SK-N-SH treated with all-trans-retinoic acid at 6 μM for 48 hours (cell line): ENCODE results near the gene PMAIP1.

Experiments used
- ARNTL ChIP-seq: fragments of 450-650 bp; formaldehyde crosslinking; IDR thresholded peaks from 2 replicates; pipeline ENCODE4 v1.5.0; 2020; ENCODE audit warnings: low read depth, mild to moderate bottlenecking, moderate library complexity, borderline replicate concordance
- CREB5 ChIP-seq: fragments of 250-450 bp; sonication (Bioruptor Pico); IDR thresholded peaks from 2 replicates; pipeline ENCODE4 v1.5.1; 2020; ENCODE audit warnings: low read depth, mild to moderate bottlenecking, moderate library complexity
- CSDC2 ChIP-seq: fragments of 250-450 bp; sonication (Bioruptor Pico); IDR thresholded peaks from 2 replicates; pipeline ENCODE4 v1.5.0; 2020; ENCODE audit warnings: mild to moderate bottlenecking, moderate library complexity
- CSRNP3 ChIP-seq: fragments of 250-450 bp; sonication (Bioruptor Pico); IDR thresholded peaks from 2 replicates; pipeline ENCODE4 v1.5.1; 2021; ENCODE audit warnings: mild to moderate bottlenecking, moderate library complexity
- GLIS3 ChIP-seq: fragments of 250-450 bp; sonication (Bioruptor Pico); IDR thresholded peaks from 2 replicates; pipeline ENCODE4 v1.5.0; 2020; ENCODE audit warnings: mild to moderate bottlenecking, moderate library complexity
- ISL1 ChIP-seq: fragments of 250-450 bp; sonication (Bioruptor Pico); IDR thresholded peaks from 2 replicates; pipeline ENCODE4 v2.1.2; 2022; ENCODE audit warnings: mild to moderate bottlenecking, moderate library complexity
- PATZ1 ChIP-seq: fragments of 250-450 bp; sonication (Bioruptor Pico); IDR thresholded peaks from 2 replicates; pipeline ENCODE4 v1.8.0; 2020; ENCODE audit warnings: mild to moderate bottlenecking, moderate library complexity, borderline replicate concordance
- PPARA ChIP-seq: fragments of 250-450 bp; sonication (Bioruptor Pico); IDR thresholded peaks from 2 replicates; pipeline ENCODE4 v1.5.0; 2020; ENCODE audit warnings: mild to moderate bottlenecking, borderline replicate concordance
- SNAI2 ChIP-seq: fragments of 250-450 bp; sonication (Bioruptor Pico); IDR thresholded peaks from 2 replicates; pipeline ENCODE4 v1.5.0; 2020; ENCODE audit warnings: mild to moderate bottlenecking, moderate library complexity
- ZC3H10 ChIP-seq: fragments of 250-450 bp; sonication (Bioruptor Pico); IDR thresholded peaks from 2 replicates; pipeline ENCODE4 v1.5.1; 2021; ENCODE audit warnings: mild to moderate bottlenecking, moderate library complexity
- ZFP3 ChIP-seq: fragments of 250-450 bp; sonication (Bioruptor Pico); IDR thresholded peaks from 2 replicates; pipeline ENCODE4 v1.5.0; 2020; ENCODE audit warnings: mild to moderate bottlenecking, moderate library complexity
- ZNF565 ChIP-seq: fragments of 450-650 bp; formaldehyde crosslinking; conservative IDR thresholded peaks from 2 replicates; pipeline ENCODE4 v1.5.0; 2020; ENCODE audit warnings: low read depth, mild to moderate bottlenecking, moderate library complexity
- ZNF70 ChIP-seq: fragments of 450-650 bp; formaldehyde crosslinking; IDR thresholded peaks from 2 replicates; pipeline ENCODE4 v1.5.0; 2020; ENCODE audit warnings: mild to moderate bottlenecking, moderate library complexity

- TF ChIP-seq ZNF565 (CRISPR knock-in tag) (no peak), ARNTL (CRISPR knock-in tag) (no peak), PATZ1 (CRISPR knock-in tag) (no peak), SNAI2 (CRISPR knock-in tag) (no peak), CREB5 (CRISPR knock-in tag) (no peak), PPARA (no peak), CSRNP3 (CRISPR knock-in tag) (no peak), GLIS3 (CRISPR knock-in tag) (no peak), ZNF70 (no peak), CSDC2 (no peak), ISL1 (CRISPR knock-in tag) (no peak), ZC3H10 (CRISPR knock-in tag) (no peak; the same call in 1 of the 2 replicates), ZFP3 (no peak)
Measured at GRCh38 chr18:59908799-59909198, 9.0 kb downstream of the PMAIP1 start.
